HepG2 (cell line): Measurements from ENCODE around the gene GRAP. TPM values are rescaled to one million over a fixed set of nuclear protein-coding genes. Genes with fewer than 3 reads are reported as not detected.
A peak's percentile ranks its signal among the peaks of the same experiment; 100 is the strongest.

Experiments
- ATAC-seq: fragments of 200-7000 bp; cut with Tn5 transposase; 3 replicates; pipeline ENCODE4 v1.9.1; 2020; ENCODE audit warnings: mild to moderate bottlenecking, moderate library complexity
- BruUV-seq: library from RNA; stranded (reverse); fragments of 400-500 nt; replicated peaks from 2 replicates; lab custom pipeline; 2021; lab: Mats Ljungman, UMichigan
- CTCF ChIA-PET: fragments of 300-600 bp; formaldehyde crosslinking; extraction: SDS; loops from one replicate; lab custom pipeline; 2021; ENCODE audit warnings: low total read pairs, inconsistent platforms, low intra/inter-chr PET ratio; lab: Yijun Ruan, JAX
- POLR2A ChIA-PET: fragments of 350-600 bp; sonication (Branson Sonifier 250); formaldehyde crosslinking; loops from one replicate; lab custom pipeline; 2020; ENCODE audit warnings: antibody characterized with exemption, inconsistent platforms; lab: Yijun Ruan, JAX
- DNase-seq: peaks from one replicate; pipeline ENCODE4 v3.0.0-alpha.2; 2015; ENCODE audit warnings: low spot score
- FAIRE-seq: peaks from 3 replicates; lab custom pipeline; 2011; peaks lifted over from hg19 to GRCh38; lab: Jason Lieb, UNC
- H2AFZ ChIP-seq: one replicate; pipeline ENCODE4 v1.6.1; 2011; ENCODE audit warnings: low read length, inconsistent platforms
- H3K27ac ChIP-seq: fragments of 300-600 bp; 3 replicates; pipeline ENCODE4 v1.8.0; 2011; ENCODE audit warnings: mixed run types, mild to moderate bottlenecking, mixed read lengths, low read length, inconsistent platforms; ENCODE audit not compliant: insufficient read depth; ENCODE audit errors: extremely low read length
- H3K27me3 ChIP-seq, 2 experiments: fragments of 200-600 bp in 1 of 2; 2 replicates in 1 of 2; 3 replicates in 1 of 2; pipeline versions ENCODE4 v1.6.0 to v1.8.0; 2011; ENCODE audit warnings: low read length in 2 of 2, mild to moderate bottlenecking in 2 of 2, moderate library complexity in 2 of 2, inconsistent platforms in 1 of 2; ENCODE audit not compliant: insufficient read depth in 2 of 2, control insufficient read depth in 1 of 2
- H3K36me3 ChIP-seq, 2 experiments: fragments of 200-600 bp in 1 of 2; replicated peaks in 1 of 2; 2 replicates in 1 of 2; 3 replicates in 1 of 2; pipeline versions ENCODE4 v1.5.1 to v1.8.0; 2011; ENCODE audit warnings: low read length in 2 of 2, inconsistent platforms in 1 of 2; ENCODE audit not compliant: insufficient read depth in 2 of 2, control insufficient read depth in 1 of 2
- H3K4me1 ChIP-seq: 2 replicates; pipeline ENCODE4 v1.5.1; 2012; ENCODE audit warnings: low read length, inconsistent platforms; ENCODE audit not compliant: insufficient read depth
- H3K4me2 ChIP-seq: 2 replicates; pipeline ENCODE4 v1.6.0; 2011; ENCODE audit warnings: low read depth, low read length, inconsistent platforms
- H3K4me3 ChIP-seq, 3 experiments: fragments of 200-600 bp in 1 of 3; sonication (generic), shearing (Covaris generic) in 1 of 3; replicated peaks in 1 of 3; 2 replicates each; pipeline ENCODE4 v1.5.1; 2011 to 2016; ENCODE audit warnings: low read length in 3 of 3, inconsistent platforms in 2 of 3, low read depth in 2 of 3, mild to moderate bottlenecking in 2 of 3, control low read depth in 1 of 3, mixed read lengths in 1 of 3; ENCODE audit not compliant: insufficient read depth in 1 of 3
- H3K79me2 ChIP-seq: one replicate; pipeline ENCODE4 v1.6.1; 2011; ENCODE audit warnings: low read length, inconsistent platforms; ENCODE audit not compliant: insufficient read depth
- H3K9ac ChIP-seq: 2 replicates; pipeline ENCODE4 v1.6.0; 2011; ENCODE audit warnings: mild to moderate bottlenecking, low read depth, low read length, inconsistent platforms; ENCODE audit not compliant: insufficient read depth
- H3K9me3 ChIP-seq: 2 replicates; pipeline ENCODE4 v1.5.1; 2012; ENCODE audit warnings: mild to moderate bottlenecking, low read length
- H4K20me1 ChIP-seq: 2 replicates; pipeline ENCODE4 v1.6.0; 2011; ENCODE audit warnings: inconsistent platforms, mild to moderate bottlenecking, low read length, moderate library complexity; ENCODE audit not compliant: insufficient read depth
- EED ChIP-seq: sonication (generic); formaldehyde crosslinking; IDR thresholded peaks from 2 replicates; pipeline ENCODE4 v1.5.0; 2020; ENCODE audit warnings: mild to moderate bottlenecking, missing genetic modification reagents
- HES4 ChIP-seq: sonication (generic); formaldehyde crosslinking; IDR thresholded peaks from 2 replicates; pipeline ENCODE4 v1.9.0; 2021; ENCODE audit warnings: mild to moderate bottlenecking, missing genetic modification reagents, borderline replicate concordance
- NR1H2 ChIP-seq: sonication (generic); formaldehyde crosslinking; IDR thresholded peaks from 2 replicates; pipeline ENCODE4 v1.8.1; 2022; ENCODE audit warnings: low read depth, missing genetic modification reagents, borderline replicate concordance
- NR2F2 ChIP-seq: IDR thresholded peaks from 2 replicates; pipeline ENCODE4 v1.6.1; 2012; ENCODE audit warnings: low read depth, inconsistent platforms, borderline replicate concordance
- TCF7L2 ChIP-seq: IDR thresholded peaks from 2 replicates; pipeline ENCODE4 v1.6.1; 2011; ENCODE audit warnings: mild to moderate bottlenecking, low read depth, low read length, moderate library complexity
- XRCC5 ChIP-seq: fragments of 200-400 bp; formaldehyde crosslinking; optimal IDR thresholded peaks from 2 replicates; pipeline ENCODE3; 2017; ENCODE audit warnings: mild to moderate bottlenecking, low read length
- ZFP36 ChIP-seq: fragments of 150-350 bp; IDR thresholded peaks from 2 replicates; pipeline ENCODE4 v1.6.1; 2018; ENCODE audit warnings: borderline replicate concordance, low read length, low read depth; ENCODE audit not compliant: partially characterized antibody
- ZNF224 ChIP-seq: sonication (generic); formaldehyde crosslinking; IDR thresholded peaks from 2 replicates; pipeline ENCODE4 v1.5.0; 2020; ENCODE audit warnings: mild to moderate bottlenecking, missing genetic modification reagents
- ZNF3 ChIP-seq: IDR thresholded peaks from 2 replicates; pipeline ENCODE4 v1.7.0; 2017; ENCODE audit warnings: inconsistent platforms
- ZNF414 ChIP-seq: sonication (generic); formaldehyde crosslinking; IDR thresholded peaks from 2 replicates; pipeline ENCODE4 v1.5.0; 2020; ENCODE audit warnings: missing genetic modification reagents
- ZNF460 ChIP-seq: sonication (generic); formaldehyde crosslinking; IDR thresholded peaks from 2 replicates; pipeline ENCODE4 v1.5.1; 2020; ENCODE audit warnings: missing genetic modification reagents, mild to moderate bottlenecking, borderline replicate concordance
- WGBS: methylation state at CpG from one replicate; pipeline ENCODE4 v1.1.6; 2017; ENCODE audit warnings: low lambda C conversion rate; 5-methylcytosine and 5-hydroxymethylcytosine counted together
- in situ Hi-C: cut with HindIII; loops from 2 replicates; pipeline ENCODE4 v1.10.0; 2017; ENCODE audit warnings: low pct_unique_long_range_greater_than_20kb; ENCODE audit not compliant: extremely low pct_ligation_motif_present
- intact Hi-C: fragments of 100-400 bp; cut with micrococcal nuclease; formaldehyde crosslinking; loops from one replicate; pipeline ENCODE4 v1.10.0; 2022; ENCODE audit not compliant: unreplicated experiment
- polyA plus RNA-seq, 8 experiments: library from polyadenylated mRNA; depleted of rRNA in 3 of 8; stranded (reverse) in 7 of 8; unstranded in 1 of 8; fragments of >200 nt; fragmentation: Illumina TruSeq in 4 of 8; extraction: Trizol in 4 of 8; gene quantifications; 2 replicates each; pipeline versions ENCODE4 v1.2.1 to v1.2.3, GENCODE V29; 2011 to 2016; ENCODE audit warnings: low read depth in 4 of 8, missing spikeins in 1 of 8, mixed read lengths in 1 of 8; ENCODE audit not compliant: insufficient read depth in 1 of 8
- total RNA-seq, 5 experiments: library from RNA; depleted of rRNA; stranded (reverse); fragments of >200 nt; fragmentation: Illumina TruSeq; extraction: Trizol; gene quantifications; 2 replicates each; pipeline ENCODE4 v1.2.3, GENCODE V29; 2016; ENCODE audit warnings: low read depth in 1 of 5
- TF ChIP-seq, protein P1 (sequence below): sonication (generic); formaldehyde crosslinking; IDR thresholded peaks from 2 replicates; pipeline ENCODE4 v1.4.0; 2020; ENCODE audit warnings: mild to moderate bottlenecking, missing genetic modification reagents
- TF ChIP-seq, protein P2 (sequence below): sonication (generic); formaldehyde crosslinking; conservative IDR thresholded peaks from 2 replicates; pipeline ENCODE4 v1.8.1; 2023; ENCODE audit warnings: missing genetic modification reagents

Gene GRAP
- total and polyA plus RNA-seq, 2 of the 13 experiments (the other 11 are each of a cell fraction or from before 2014, with no cell fraction given), result 0.77 to 1.7 TPM

GRCh38 chr17:18987862-18988545 is 58.8 kb downstream of the GRAP start:
- no peak for ATAC-seq
- in situ Hi-C loops (no loop called here), intact Hi-C loops (loop anchor here (2.0 kb wide), 1 partner anchor 15 kb away; no protein-coding TSS in a partner anchor)
- peak overlapping the region; percentile 84 for H3K27ac ChIP-seq
- BruUV-seq, result no TSS peak
- no peak for TF ChIP-seq ZFP36
- no peak for TF ChIP-seq NR2F2
- TF ChIP-seq, protein P1, sequence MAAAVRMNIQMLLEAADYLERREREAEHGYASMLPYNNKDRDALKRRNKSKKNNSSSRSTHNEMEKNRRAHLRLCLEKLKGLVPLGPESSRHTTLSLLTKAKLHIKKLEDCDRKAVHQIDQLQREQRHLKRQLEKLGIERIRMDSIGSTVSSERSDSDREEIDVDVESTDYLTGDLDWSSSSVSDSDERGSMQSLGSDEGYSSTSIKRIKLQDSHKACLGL (CRISPR knock-in tag), result 0 out of 2 replicates have a peak, but pooled peaks have one; percentile 12
- TF ChIP-seq XRCC5, result no peak
- TF ChIP-seq ZNF460, result 0 out of 2 replicates have a peak, but pooled peaks have one; percentile 32
- no peak for TF ChIP-seq ZNF414 (CRISPR knock-in tag)
- peak; percentile 60; the same call in 1 of the 2 replicates for TF ChIP-seq ZNF3 (CRISPR knock-in tag)
- no peak for TF ChIP-seq NR1H2 (CRISPR knock-in tag)
- TF ChIP-seq ZNF224 (CRISPR knock-in tag), result no peak
- TF ChIP-seq TCF7L2, result no peak
- TF ChIP-seq HES4 (CRISPR knock-in tag), result no peak
- TF ChIP-seq, protein P2, sequence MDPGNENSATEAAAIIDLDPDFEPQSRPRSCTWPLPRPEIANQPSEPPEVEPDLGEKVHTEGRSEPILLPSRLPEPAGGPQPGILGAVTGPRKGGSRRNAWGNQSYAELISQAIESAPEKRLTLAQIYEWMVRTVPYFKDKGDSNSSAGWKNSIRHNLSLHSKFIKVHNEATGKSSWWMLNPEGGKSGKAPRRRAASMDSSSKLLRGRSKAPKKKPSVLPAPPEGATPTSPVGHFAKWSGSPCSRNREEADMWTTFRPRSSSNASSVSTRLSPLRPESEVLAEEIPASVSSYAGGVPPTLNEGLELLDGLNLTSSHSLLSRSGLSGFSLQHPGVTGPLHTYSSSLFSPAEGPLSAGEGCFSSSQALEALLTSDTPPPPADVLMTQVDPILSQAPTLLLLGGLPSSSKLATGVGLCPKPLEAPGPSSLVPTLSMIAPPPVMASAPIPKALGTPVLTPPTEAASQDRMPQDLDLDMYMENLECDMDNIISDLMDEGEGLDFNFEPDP (CRISPR knock-in tag), result peak; percentile 86; the same call in 1 of the 2 replicates
- TF ChIP-seq EED, result 0 out of 2 replicates have a peak, but pooled peaks have one; percentile 53
- peaks cover 16 to 66% of the 10 kb centered on the region in 2 experiments for H3K36me3 ChIP-seq
- no peak for FAIRE-seq
- 88% methylated on average over 11 of the region's 14 CpGs for WGBS
- no peaks in the 10 kb centered on the region for H4K20me1 ChIP-seq
- POLR2A ChIA-PET, result interaction anchor here (1.1 to 2.4 kb wide), 5 partner anchors 9 to 25 kb away, joined by 5 to 27 read pairs (median 13); partner anchors contain the start of gene FAM83G
- peak overlapping the region; percentile 61 for H3K9ac ChIP-seq
- peak overlapping the region; percentile 54 for H3K4me2 ChIP-seq
- peak overlapping the region in 1 of 3 experiments; percentile 21; a peak in 1 of 6 replicates for H3K4me3 ChIP-seq
- CTCF ChIA-PET, result no interaction called here
- H3K4me1 ChIP-seq, result peaks cover 40% of the 10 kb centered on the region
- H2AFZ ChIP-seq, result no peak overlapping the region
- no peaks in the 10 kb centered on the region for H3K27me3 ChIP-seq
- DNase-seq, result no peak
- peaks cover 5% of the 10 kb centered on the region for H3K79me2 ChIP-seq
- H3K9me3 ChIP-seq, result no peaks in the 10 kb centered on the region
